Activated T-cell treated with anti-CD3 and anti-CD28 coated beads for 1 hour (primary cell): ENCODE results near the gene GINS2.

Experiments
- DNase-seq: peaks from one replicate; pipeline ENCODE4 v3.0.0-alpha.2; 2020; ENCODE audit warnings: low read depth

Gene GINS2

DNA sequence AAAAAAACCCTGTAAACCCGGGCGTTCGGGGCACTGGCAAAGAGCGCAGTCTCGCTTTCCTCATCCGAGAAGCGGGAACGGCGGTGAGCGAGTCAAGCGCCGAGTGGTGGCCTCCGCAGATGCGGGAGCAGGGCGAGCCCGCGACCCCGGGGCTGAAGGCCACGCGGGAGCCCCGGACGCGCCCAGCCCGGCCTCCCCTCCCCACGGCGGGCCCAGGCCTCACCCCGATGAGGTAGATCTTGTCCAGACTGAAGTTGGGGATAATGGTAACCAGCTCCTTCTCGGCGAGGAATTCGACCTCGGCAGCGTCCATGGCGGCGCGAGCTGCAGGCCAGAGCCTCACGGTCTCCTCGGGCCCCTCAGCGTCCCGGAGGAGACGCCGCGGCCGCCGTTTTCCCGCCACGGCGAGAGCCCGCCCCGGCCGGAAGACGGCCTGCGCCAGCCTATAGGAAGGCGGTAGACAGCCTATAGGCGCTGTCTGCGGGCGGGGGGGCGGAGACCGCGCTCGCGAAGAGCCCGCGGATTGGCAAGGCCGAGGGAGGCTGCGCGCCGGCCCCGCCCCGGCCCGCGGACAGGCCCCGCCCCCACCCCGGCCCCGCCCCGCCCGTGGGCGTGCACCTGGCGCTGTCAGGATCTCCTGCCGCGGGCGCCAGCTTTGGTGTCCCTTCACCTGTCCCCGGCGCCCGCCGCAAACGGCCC lies at the start of gene GINS2:
Gene GINS2 (minus strand): TSS at position 369 of the 699 bp plus-strand sequence. CDS start 56 bp downstream, at position 313.
- DNase-seq = peak; percentile 79

DNA sequence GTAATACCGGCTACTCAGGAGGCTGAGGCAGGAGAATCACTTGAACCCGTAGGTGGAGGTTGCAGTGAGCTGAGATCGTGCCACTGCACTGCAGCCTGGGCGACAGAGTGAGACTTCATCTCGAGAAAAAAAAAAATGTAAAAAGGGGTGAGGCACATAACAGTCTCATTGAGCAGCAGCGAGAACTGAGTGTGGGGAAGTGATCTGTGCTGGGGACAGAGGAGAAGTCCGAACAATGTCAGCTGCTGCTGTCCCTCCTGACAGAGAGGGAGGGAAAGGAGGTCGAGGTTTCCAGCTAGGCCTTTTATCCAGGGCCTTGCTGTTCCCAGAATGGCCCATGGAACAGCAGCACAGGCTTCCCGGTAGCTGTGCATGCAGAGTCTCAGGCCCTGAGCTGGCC lies 48.2 kb upstream of the GINS2 start:
- DNase-seq = no peak

DNA sequence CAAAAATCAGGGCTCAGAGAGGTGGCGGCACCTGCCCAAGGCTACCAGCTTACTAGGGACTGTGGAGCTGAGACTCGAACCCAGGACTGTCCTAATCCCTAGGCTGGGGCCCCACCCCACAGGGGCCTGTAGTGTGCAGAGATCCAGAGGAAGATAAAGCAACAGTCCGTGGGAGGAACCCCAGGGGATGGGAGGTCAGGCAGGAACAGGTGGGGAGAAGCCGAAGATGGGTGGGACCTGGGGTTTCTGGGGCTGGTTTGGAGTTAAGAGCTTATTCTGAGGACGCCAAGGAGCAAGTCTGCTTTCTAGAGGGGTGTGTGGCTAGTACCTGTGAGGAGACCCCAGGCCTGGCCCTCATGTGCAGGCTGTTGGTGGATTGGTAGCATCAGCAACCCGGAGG lies 47.2 kb upstream of the GINS2 start:
- DNase-seq = no peak

DNA sequence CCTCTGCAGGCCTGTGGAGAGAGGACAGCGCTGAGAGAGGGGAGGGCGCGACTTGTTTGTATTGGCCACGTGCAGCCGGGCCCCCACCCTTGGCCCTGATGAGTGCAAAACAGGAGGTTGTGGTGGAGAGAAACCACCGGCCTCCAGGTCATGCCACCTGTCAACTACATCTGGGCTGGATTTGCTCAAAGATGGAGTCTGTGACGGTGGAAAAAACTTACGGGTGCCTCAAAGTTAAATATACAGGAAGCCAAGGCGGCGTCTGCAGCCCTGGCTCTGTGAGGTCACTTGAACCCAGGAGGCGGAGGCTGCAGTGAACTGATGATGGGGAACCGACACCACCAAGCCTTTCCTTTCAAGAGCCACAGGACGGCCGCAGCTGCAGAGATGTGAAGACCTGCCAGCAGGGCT lies 46.5 kb upstream of the GINS2 start:
- peak; percentile 28 for DNase-seq

DNA sequence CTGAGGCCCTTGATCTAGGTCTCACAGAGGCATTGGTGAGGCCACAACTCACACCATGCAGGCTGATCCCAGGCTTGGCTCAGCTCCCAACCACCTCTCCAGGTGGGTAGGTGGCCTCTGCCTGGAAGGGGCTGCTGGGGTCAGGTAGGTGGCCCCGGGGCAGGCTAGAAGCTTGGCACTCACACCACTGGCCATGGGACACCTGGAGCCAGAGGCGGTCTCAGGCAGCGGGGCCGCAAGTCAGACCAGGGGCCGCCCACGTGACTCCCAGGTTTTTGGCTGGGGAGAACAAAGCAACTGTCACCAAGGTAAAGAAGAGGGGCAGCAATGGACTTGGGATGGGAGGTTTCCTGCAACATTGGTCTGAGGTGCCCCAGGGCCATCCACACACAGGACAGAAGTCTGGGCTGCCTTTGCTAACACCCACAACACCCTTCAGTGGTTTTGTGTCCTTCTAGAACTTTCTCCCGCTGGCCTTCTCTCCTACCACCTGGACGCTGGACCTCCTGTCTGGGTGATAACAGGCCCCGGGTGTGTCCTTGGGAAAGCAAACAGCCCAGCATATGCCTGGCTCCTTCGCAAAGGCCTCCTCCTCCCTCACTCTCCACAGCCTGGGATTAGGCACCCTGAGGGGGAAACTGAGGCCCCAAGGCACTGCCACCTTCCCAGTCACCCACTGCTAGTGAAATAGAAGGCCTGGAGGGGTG lies 45.7 kb upstream of the GINS2 start:
- no peak for DNase-seq

DNA sequence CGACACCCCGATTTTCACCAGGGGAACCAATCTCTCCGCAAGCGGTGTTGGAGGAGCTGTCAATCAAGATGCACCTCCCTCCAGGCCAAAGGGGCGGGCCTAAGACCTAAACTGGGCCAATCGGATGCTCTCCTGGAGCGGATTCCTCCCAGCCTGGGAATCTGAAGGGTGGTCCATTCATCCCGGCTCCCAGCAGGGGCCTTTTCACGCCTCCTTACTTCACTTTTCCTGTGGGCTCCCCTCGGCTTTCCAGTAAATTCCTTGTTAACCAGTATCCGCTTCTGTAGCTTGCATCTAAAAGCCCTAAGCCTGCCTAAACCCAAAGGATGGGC lies 45.1 kb upstream of the GINS2 start:
- no peak for DNase-seq

DNA sequence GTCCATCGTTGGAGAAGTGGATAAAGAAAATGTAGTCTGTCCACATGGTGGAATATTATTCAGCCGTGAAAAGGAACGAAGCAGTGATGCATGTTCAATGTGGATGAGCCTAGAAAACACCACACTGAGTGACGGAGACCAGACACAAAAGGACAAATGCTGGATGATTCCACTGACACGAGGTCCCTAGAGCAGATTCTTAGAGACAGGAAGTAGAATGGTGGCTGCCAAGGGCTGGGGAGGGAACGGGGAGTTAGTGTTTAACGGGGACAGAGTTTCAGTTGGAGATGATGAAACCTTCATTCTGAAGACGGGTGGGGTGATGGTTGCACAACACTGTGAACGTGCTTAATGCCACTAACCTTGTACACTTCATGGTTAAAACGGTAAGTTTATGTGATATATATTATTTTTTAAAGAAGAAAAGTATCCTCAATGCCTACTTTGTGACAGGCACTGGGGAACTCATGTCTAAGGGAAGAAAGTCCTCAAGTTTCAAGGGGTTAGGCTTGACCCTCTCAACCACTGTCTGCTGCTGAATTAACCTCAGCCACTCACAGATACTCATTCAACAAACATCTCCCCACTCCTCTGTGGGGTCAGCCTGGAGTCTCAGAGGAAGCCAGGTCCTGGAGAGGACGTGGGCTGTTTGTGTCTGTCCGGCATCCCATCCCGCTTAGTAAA lies 44.5 kb upstream of the GINS2 start:
- DNase-seq = no peak

DNA sequence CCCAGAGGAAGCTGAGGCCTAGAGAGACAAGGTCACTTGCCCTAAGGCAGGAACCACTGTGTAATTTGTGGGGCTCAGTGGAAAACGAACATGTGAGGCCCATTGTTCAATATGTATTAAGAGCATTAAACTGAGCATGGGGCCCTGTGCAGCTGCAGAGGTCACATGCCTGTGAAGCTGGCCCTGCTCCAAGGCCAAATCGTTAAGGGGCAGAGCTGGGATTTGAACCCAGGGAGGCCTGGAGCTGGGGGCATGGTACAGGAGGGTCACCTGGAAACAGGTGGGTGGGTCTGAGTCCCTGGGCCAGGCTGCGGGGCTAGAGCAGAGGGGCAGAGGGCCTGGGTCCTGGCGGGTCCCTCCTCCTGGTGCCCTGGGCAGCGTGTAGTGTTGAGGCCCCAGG lies 42.4 kb upstream of the GINS2 start:
- no peak for DNase-seq

DNA sequence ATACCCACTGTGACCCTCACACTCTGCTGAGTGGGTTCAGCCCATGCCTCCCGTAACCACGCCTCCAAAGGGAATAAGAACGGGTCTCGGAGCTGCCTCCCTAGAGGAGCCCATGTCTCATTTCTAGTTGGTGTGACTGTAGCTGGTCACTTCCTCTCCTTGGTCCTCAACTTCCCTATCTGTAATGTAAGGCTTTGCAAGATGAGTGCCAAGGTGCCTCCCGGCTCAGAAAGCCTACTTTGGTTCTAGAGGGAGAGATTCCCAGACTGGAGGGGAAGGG lies 41.4 kb upstream of the GINS2 start:
- no peak for DNase-seq

DNA sequence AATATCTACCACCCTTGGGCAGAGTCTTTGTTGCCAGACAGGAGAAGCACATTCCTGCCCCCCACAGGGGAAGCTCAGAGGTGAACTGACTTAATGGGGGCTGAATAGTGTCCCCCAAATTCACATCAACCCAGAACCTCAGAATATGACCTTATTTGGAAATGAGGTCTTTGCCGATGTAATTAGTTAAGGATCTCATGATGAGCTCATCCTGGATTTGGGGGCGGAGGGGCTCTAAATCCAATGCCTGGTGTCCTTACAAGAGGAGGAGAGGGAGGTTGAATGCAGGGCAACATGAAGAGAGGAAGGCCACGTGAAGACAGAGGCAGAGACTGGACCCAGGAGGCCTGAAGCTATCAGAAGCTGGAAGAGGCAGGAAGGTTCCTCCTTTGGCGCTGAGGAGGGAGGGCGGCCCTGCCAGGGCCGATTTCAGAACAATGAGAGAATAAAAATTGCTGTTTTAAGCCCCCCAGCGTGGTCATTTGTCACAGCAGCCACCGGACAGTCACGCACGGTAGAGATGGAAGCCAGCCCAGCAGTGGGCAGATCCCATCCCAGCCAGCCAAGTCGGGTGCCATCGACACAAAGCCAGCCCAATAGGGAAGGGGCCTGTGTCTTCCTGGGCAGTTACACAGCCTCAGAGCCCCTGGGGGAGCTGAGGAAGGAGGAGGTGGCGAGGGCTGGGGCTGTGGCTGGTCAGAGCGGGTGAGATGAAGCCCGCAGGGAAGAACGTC lies 40.9 kb upstream of the GINS2 start:
- DNase-seq = no peak

DNA sequence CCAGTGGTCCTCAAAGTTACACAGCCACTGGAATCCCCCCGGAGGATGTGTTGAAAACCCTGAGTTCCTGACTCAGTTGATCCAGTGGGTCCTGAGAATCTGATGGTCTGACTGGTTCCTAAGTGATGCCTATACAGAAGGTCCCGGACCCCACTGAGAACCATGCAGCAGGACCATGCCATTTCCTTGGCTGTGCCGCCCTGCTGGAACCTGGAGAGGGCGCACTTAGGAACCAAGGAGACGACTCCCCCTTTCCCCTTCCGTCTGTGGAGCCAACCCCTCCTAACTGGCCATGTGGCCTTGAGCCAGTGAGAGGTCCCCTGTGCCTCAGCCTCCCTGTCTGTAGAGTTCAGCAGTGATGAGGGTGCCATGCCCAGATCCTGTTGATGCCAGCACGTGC lies 40.1 kb upstream of the GINS2 start:
- no peak for DNase-seq

DNA sequence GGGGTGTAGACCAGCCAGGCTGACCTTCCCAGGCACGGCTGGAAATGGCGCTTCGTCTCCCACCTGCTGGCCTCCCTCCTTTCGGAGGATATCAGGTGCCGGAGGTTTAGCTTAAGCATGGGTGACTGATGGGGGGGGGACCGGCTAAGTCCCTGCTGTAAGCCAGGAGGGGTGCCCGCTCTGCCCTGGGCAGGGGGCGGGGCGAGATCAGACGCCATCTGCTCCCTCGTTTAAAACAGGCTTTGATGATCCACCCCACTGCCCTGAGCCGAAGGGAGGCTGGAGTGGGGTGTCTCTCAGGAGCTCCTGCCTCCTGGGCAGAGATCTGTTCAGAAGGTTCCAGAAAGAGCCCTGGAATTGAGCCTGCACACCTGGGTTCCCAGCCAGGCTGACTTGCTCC lies 36.2 kb upstream of the GINS2 start:
- DNase-seq = no peak

DNA sequence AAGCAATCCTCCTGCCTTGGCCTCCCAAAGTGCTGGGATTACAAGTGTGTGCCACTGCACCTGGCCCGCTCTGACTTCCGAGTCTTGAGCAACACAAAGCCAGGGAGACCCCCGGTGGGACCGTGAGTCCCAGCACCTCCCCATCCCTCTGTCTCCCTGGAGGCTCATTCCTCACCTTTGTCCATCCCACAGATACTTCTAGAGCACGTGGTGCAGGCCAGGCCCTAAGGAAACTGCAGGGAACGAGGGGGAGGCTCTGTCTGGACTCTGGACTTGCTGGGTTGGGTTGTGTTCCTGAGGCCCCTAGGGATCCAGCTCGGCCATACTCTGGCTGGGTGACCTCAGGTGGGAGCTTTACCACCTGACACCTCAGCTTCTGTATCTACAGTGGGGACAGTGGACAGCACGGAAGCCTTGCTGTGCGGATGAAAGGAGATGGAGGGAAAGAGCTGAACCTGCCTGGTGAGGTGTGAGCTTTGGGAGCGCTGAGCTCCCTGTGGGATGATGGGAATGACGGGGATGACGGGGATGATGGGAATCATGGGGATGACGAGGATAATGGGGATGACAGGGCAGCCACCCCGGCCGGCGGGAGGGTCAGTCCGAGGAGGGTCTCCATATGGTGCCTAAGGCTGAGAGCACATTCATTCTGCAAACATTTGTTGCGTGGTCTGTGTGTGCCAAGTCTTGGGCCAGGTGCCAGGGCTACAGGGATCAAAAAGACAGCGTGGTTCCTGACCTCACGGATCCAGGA lies 35.5 kb upstream of the GINS2 start:
- DNase-seq = no peak

DNA sequence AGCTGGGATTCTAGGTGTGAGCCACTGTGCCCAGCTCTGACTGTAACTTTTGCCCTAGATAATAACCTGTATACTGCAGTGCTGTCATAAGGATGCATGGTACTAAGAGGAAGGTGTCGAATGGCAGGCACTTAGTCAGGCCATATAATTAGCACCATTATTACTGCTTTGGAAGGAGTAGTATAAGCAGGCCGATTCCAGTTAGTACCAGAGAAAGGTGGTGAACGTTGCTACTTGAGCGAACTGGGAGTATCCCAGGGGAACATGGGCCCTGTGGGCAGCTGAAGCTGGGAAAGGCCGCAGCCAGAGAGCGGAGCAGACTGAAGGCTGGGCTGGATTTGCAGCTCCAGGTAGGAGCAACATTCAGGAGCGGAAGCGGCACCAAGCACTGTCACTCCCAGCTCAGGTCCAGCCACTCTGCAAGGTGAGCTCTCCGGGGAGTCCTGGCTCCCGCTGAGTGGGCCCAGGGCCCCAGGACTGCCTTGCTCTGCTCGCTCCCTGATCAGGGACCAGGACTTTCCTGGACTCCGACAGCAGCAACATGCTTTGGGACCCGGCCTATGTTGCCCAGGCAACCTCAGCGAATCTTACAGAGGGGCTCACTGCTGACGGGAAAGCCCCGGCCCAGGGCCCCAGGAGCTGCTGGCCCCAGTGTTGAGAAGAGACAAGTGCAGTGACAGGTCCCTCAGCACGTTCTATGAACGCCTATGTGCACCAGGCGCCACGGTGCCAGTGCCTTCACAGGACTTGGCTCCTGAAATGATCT lies 33.6 kb upstream of the GINS2 start:
- DNase-seq = no peak

DNA sequence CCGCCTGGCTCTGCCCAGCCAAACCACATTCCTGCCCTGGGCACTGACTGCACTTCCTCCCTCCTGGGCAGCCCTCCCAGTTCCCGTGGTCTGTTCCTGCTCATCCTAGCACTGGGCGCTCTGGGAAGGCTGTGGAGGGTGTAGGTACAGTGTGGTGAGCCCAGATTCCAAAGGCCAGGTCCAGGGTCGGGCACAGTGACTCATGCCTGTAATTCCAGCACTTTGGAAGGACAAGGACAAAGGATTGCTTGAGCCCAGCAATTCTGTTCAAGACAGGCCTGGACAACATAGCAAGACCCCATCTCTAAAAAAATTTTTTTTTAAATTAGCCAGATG lies 31.5 kb upstream of the GINS2 start:
- DNase-seq = no peak

DNA sequence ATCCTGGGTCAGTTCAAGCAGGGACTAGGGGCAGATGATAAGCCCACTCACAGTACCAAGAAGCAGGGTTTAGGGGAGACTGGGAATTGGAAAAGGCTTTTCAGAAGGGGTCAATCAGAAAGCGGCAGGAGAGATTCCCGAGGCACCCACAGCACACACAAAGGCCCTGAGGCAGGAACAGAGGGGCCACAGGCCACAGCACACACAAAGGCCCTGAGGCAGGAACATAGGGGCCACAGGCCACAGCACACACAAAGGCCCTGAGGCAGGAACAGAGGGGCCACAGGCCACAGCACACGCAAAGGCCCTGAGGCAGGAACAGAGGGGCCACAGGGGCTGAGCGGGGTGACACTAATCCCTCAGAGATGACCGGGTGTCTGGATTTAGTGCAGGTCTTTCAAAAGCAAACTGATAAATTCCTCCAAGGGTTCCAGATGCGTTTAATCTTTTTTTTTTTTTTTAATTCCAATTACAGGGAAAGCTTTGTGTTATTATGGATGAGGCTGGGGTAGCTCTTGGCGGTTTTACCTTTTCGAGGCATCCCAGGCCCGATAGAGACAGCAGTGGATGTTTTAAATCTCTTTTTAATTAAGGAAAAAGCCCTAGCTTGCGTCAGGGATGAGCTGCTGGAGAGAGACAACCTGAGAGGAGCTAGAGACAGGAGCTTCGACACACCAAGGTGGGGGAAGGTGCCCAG lies 31.0 kb upstream of the GINS2 start:
- no peak for DNase-seq

DNA sequence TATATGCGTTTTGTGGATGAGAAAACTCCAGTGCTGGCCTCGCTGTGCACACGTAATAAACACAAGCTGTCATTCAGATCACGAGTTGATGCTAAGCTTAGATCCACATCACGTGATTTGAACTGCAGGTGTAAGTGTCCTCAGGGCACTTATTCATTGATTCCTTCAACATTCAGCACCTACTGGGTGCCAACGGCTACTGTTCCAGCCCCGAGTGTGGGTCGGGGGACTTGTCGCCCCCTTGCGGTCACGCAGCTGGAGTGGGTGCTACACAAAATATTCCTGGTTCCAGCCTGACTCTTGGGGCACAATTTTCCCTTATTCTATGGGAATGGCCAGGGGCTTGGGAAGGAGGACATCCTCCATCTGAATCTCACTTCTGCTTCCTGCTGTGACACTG lies 29.9 kb upstream of the GINS2 start:
- DNase-seq = no peak

DNA sequence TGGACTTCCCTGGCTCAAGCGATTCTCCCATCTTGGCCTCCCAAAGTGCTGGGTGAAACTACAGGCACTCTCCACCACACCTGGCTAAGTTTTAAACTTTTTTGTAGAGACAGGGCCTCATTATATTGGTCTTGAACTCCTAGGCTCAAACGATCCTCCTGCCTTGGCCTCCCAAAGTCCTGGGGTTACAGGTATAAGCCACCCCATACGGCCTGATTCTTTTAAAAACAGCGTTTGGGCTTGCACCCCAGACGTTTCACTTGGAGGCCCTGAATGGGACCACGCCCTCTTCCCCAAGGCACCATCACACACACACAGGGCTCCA lies 29.4 kb upstream of the GINS2 start:
- DNase-seq = no peak

DNA sequence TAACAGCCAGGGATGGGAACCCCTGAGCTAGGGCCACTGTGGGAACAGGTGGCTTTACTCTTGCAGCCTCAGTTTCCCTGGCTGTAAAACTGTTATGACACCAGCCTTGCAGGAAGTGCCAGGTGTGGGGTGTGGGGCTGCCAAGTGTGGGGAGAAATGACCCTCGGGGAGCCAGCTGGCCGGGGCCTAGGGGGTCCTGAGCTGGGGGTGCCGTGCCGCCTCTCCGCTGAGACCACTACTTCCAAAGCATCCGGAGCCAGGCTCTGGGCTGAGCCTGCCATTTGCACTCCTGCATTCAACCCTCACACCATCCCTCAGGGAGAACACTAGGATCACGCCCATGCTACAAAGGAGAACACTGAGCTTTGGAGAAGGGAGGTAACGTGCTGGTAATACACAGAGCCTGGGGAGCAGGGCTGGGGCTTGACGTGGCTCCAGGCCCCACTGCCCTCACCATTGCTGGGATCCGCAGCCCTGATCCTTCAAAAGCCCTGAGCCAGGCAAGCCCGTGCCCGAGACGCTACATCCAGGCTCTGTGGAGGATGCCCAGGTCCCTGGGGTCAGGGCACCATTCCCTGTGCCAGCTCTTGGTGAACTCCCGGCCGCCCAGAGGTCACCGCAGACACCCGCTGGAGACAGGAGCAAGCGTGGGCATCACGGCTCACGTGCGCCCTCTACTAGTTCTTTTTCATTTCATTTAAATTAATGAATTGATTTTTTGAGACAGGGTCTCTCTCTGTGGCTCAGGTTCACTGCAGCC lies 28.8 kb upstream of the GINS2 start:
- DNase-seq = peak; percentile 36

DNA sequence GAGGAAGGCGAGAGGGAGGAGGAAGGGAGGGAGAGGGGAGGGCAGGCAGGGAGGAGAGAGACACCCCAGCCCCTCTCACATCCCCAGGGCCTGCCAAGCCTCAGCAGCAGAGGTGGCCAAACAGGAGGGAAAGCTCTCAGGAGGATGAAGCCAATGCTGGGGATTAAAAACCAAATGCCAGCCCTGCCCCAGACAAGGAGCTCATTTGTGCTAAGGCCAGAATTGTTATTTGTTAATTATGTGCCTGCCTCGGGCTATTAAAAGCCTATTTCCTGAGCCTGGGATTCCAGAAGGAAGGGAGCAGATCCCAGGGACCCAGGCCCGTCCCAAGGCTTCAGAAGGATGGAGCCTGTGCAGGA lies 27.9 kb upstream of the GINS2 start:
- DNase-seq = no peak
